ENCODE results near the gene MBP. TPM values are rescaled to one million over a fixed set of nuclear protein-coding genes. Genes with fewer than 3 reads are reported as not detected.

The MBP gene
- total RNA-seq, 1 experiment from 2014 or later, result 31.6 TPM

- Mint-ChIP-seq H3K4me1 (ENCODE audit: insufficient read depth, unreplicated experiment) (peaks cover 34% of the 10 kb centered on the region), H3K36me3 (ENCODE audit: insufficient read depth, unreplicated experiment) (peaks cover 21% of the 10 kb centered on the region), H3K4me3 (ENCODE audit: unreplicated experiment) (no peak overlapping the region), H3K27ac (ENCODE audit: low read depth, unreplicated experiment) (no peak overlapping the region), H3K9me3 (ENCODE audit: unreplicated experiment) (no peaks in the 10 kb centered on the region), H3K27me3 (ENCODE audit: insufficient read depth, unreplicated experiment) (no peaks in the 10 kb centered on the region)
- no peak for TF ChIP-seq CTCF (IDR thresholded peaks at IDR 0.05; ENCODE audit: unreplicated experiment)
- BruUV-seq (replicated peaks), result no TSS peak
- intact Hi-C loops (cut with micrococcal nuclease), result no loop called here
- ChIA-PET POLR2A (interaction anchor here (1.7 to 1.9 kb wide), 3 partner anchors 10 to 24 kb away, joined by 4 to 8 read pairs (median 5); no protein-coding TSS in a partner anchor), CTCF (interaction anchor here (1.6 kb wide), 1 partner anchor 10 kb away, joined by 3 read pairs; no protein-coding TSS in a partner anchor)
- DNase-seq (ENCODE audit: unreplicated experiment), result no peak
These were observed 41.9 kb downstream of the MBP start for GRCh38 chr18:77090546-77091174.

- intact Hi-C loops (cut with micrococcal nuclease), result no loop called here
- Mint-ChIP-seq H3K36me3 (ENCODE audit: insufficient read depth, unreplicated experiment) (peaks cover 15% of the 10 kb centered on the region), H3K4me3 (ENCODE audit: unreplicated experiment) (no peak overlapping the region), H3K9me3 (ENCODE audit: unreplicated experiment) (no peaks in the 10 kb centered on the region), H3K4me1 (ENCODE audit: insufficient read depth, unreplicated experiment) (peaks cover 40% of the 10 kb centered on the region), H3K27me3 (ENCODE audit: insufficient read depth, unreplicated experiment) (no peaks in the 10 kb centered on the region), H3K27ac (ENCODE audit: low read depth, unreplicated experiment) (peak overlapping the region; percentile 94)
- ChIA-PET CTCF (interaction anchor here (1.0 to 1.6 kb wide), 2 partner anchors 11 to 25 kb away, joined by 3 read pairs; no protein-coding TSS in a partner anchor), POLR2A (interaction anchor here (0.7 to 1.9 kb wide), 8 partner anchors 11 to 42 kb away, joined by 3 to 8 read pairs (median 4); partner anchors contain the start of gene MBP)
- no TSS peak for BruUV-seq (replicated peaks)
- TF ChIP-seq CTCF (IDR thresholded peaks at IDR 0.05; ENCODE audit: unreplicated experiment), result no peak
- no peak for DNase-seq (ENCODE audit: unreplicated experiment)
These were observed 42.8 kb downstream of the MBP start for GRCh38 chr18:77089723-77090285.

- peak; percentile 85 for DNase-seq (ENCODE audit: unreplicated experiment)
- H3K4me3 Mint-ChIP-seq (ENCODE audit: unreplicated experiment), result no peak overlapping the region
- peaks cover 11% of the 10 kb centered on the region for H3K36me3 Mint-ChIP-seq (ENCODE audit: insufficient read depth, unreplicated experiment)
- no peaks in the 10 kb centered on the region for H3K9me3 Mint-ChIP-seq (ENCODE audit: unreplicated experiment)
- no peaks in the 10 kb centered on the region for H3K27me3 Mint-ChIP-seq (ENCODE audit: insufficient read depth, unreplicated experiment)
- no TSS peak for BruUV-seq (replicated peaks)
- TF ChIP-seq CTCF (IDR thresholded peaks at IDR 0.05; ENCODE audit: unreplicated experiment), result no peak
- POLR2A ChIA-PET, result interaction anchor here (0.7 to 1.9 kb wide), 8 partner anchors 12 to 43 kb away, joined by 3 to 8 read pairs (median 4); partner anchors contain the start of gene MBP
- H3K4me1 Mint-ChIP-seq (ENCODE audit: insufficient read depth, unreplicated experiment), result peaks cover 46% of the 10 kb centered on the region
- H3K27ac Mint-ChIP-seq (ENCODE audit: low read depth, unreplicated experiment), result peak overlapping the region; percentile 94
- CTCF ChIA-PET, result interaction anchor here (1.0 kb wide), 1 partner anchor 26 kb away, joined by 3 read pairs; no protein-coding TSS in a partner anchor
- intact Hi-C loops (cut with micrococcal nuclease), result no loop called here
These were observed 43.4 kb downstream of the MBP start for GRCh38 chr18:77088963-77089722.
